T-helper 2 cell treated with Interferon-gamma antibody and Interleukin-4, amounts not matched to agents 100 ng/mL and 5 ng/mL, for 36 hours (primary cell): ENCODE measurements around the gene DMRTB1. TPM values are rescaled to one million over a fixed set of nuclear protein-coding genes. Genes with fewer than 3 reads are reported as not detected.

Experiments
- intact Hi-C: fragments of 100-400 bp; cut with micrococcal nuclease; formaldehyde crosslinking; loops from one replicate; pipeline ENCODE4 v1.15.1; 2023
- total RNA-seq: library from RNA; stranded (reverse); gene quantifications from 2 replicates; pipeline ENCODE4 v1.2.3, GENCODE V29; 2022

DMRTB1 gene
- total RNA-seq, 1 donor from 2014 or later: not detected

- intact Hi-C loops: no loop called here
Observed at GRCh38 chr1:53462769-53463501, 3.7 kb downstream of the DMRTB1 start.

- intact Hi-C loops: no loop called here
Observed at GRCh38 chr1:53463961-53464899, 5.0 kb downstream of the DMRTB1 start.

- intact Hi-C loops: no loop called here
Observed at GRCh38 chr1:53465023-53465957, 6.1 kb downstream of the DMRTB1 start.

GRCh38 chr1:53467391-53467790 is 8.2 kb downstream of the DMRTB1 start:
- intact Hi-C loops: no loop called here

- intact Hi-C loops: no loop called here
Observed at GRCh38 chr1:53468374-53468773, 9.2 kb downstream of the DMRTB1 start.

GRCh38 chr1:53469373-53469772 is 10.2 kb downstream of the DMRTB1 start:
- intact Hi-C loops: no loop called here

GRCh38 chr1:53470155-53470554 is 11.0 kb downstream of the DMRTB1 start:
- intact Hi-C loops: loop anchor here (5.0 kb wide), 1 partner anchor 193 kb away; no protein-coding TSS in a partner anchor

GRCh38 chr1:53470584-53470983 is 11.4 kb downstream of the DMRTB1 start:
- intact Hi-C loops: loop anchor here (5.0 kb wide), 1 partner anchor 193 kb away; no protein-coding TSS in a partner anchor

GRCh38 chr1:53471000-53471399 is 11.8 kb downstream of the DMRTB1 start:
- intact Hi-C loops: loop anchor here (5.0 kb wide), 1 partner anchor 194 kb away; no protein-coding TSS in a partner anchor

- intact Hi-C loops: loop anchor here (5.0 kb wide), 1 partner anchor 196 kb away; no protein-coding TSS in a partner anchor
Observed at GRCh38 chr1:53473463-53473862, 14.3 kb downstream of the DMRTB1 start.

- intact Hi-C loops: no loop called here
Observed at GRCh38 chr1:53475664-53476063, 16.5 kb downstream of the DMRTB1 start.

- intact Hi-C loops: no loop called here
Observed at GRCh38 chr1:53476579-53476978, 17.4 kb downstream of the DMRTB1 start.

- intact Hi-C loops: no loop called here
Observed at GRCh38 chr1:53477651-53478501, 18.7 kb downstream of the DMRTB1 start.

GRCh38 chr1:53478502-53478818 is 19.3 kb downstream of the DMRTB1 start:
- intact Hi-C loops: no loop called here

- intact Hi-C loops: loop anchor here (10.0 kb wide), 1 partner anchor 204 kb away; no protein-coding TSS in a partner anchor
Observed at GRCh38 chr1:53480678-53481077, 21.5 kb downstream of the DMRTB1 start.

GRCh38 chr1:53481456-53481855 is 22.3 kb downstream of the DMRTB1 start:
- intact Hi-C loops: loop anchor here (10.0 kb wide), 1 partner anchor 203 kb away; no protein-coding TSS in a partner anchor

GRCh38 chr1:53482441-53483153 is 23.4 kb downstream of the DMRTB1 start:
- intact Hi-C loops: loop anchor here (10.0 kb wide), 1 partner anchor 202 kb away; no protein-coding TSS in a partner anchor

GRCh38 chr1:53483170-53483569 is 24.0 kb downstream of the DMRTB1 start:
- intact Hi-C loops: loop anchor here (10.0 kb wide), 1 partner anchor 202 kb away; no protein-coding TSS in a partner anchor

- intact Hi-C loops: loop anchor here (10.0 kb wide), 1 partner anchor 201 kb away; no protein-coding TSS in a partner anchor
Observed at GRCh38 chr1:53483656-53484055, 24.5 kb downstream of the DMRTB1 start.
